Esophagus muscularis mucosa (tissue), 4 donors: ENCODE measurements around the gene HBG2. TPM values are rescaled to one million over a fixed set of nuclear protein-coding genes. Genes with fewer than 3 reads are reported as not detected.
"Not testable (repeated sequence)": the region's sequence is repeated elsewhere in the genome, so short reads cannot be mapped to it uniquely, and the experiment has no call there.

ENCODE experiments used
- DNase-seq: peaks from one replicate; pipeline ENCODE4 v3.0.0-alpha.2; 2017; ENCODE audit errors: extremely low spot score
- H3K27ac ChIP-seq, 4 donors: fragments of 200-600 bp; sonication (generic); replicated peaks in 1 of 4; 1 replicate in 3 of 4; 2 replicates in 1 of 4; pipeline ENCODE4 v1.5.1; 2016 to 2019; ENCODE audit warnings: mild to moderate bottlenecking in 1 of 4
- H3K27me3 ChIP-seq, 4 donors: fragments of 200-600 bp; sonication (generic); one replicate each; pipeline versions ENCODE4 v1.5.1 to v1.6.0; 2016 to 2019
- H3K36me3 ChIP-seq, 4 donors: fragments of 200-600 bp; sonication (generic); one replicate each; pipeline ENCODE4 v1.5.1; 2016 to 2019
- H3K4me1 ChIP-seq, 4 donors: fragments of 200-600 bp; sonication (generic); one replicate each; pipeline ENCODE4 v1.5.1; 2016 to 2019
- H3K4me3 ChIP-seq, 4 donors: fragments of 200-600 bp; sonication (generic); 1 replicate in 2 of 4; 2 replicates in 2 of 4; pipeline ENCODE4 v1.5.1; 2016 to 2019; ENCODE audit warnings: mild to moderate bottlenecking in 4 of 4, moderate library complexity in 1 of 4
- H3K9me3 ChIP-seq, 4 donors: fragments of 200-600 bp; sonication (generic); 1 replicate in 3 of 4; 2 replicates in 1 of 4; pipeline ENCODE4 v1.5.1; 2016 to 2019
- EP300 ChIP-seq: sonication (generic); formaldehyde crosslinking; IDR thresholded peaks from one replicate; pipeline ENCODE4 v1.6.1; 2017; ENCODE audit warnings: antibody characterized with exemption
- POLR2A ChIP-seq: fragments of 450-650 bp; IDR thresholded peaks from one replicate; pipeline ENCODE4 v1.6.1; 2017; ENCODE audit warnings: antibody characterized with exemption, moderate library complexity, mild to moderate bottlenecking, low read depth
- POLR2AphosphoS5 ChIP-seq, 2 donors: sonication (generic); formaldehyde crosslinking; IDR thresholded peaks; one replicate each; pipeline ENCODE4 v1.6.1; 2017; ENCODE audit warnings: antibody characterized with exemption in 2 of 2
- WGBS: methylation state at CpG from one replicate; pipeline ENCODE4 v1.1.5; 2018; 5-methylcytosine and 5-hydroxymethylcytosine counted together
- intact Hi-C: fragments of 100-400 bp; cut with DNase I; formaldehyde crosslinking; loops from one replicate; pipeline ENCODE4 v1.15.1; 2023
- total RNA-seq, 4 donors: library from RNA; depleted of rRNA; stranded (reverse); fragments of >200 nt; gene quantifications; one replicate each; pipeline versions ENCODE4 v1.1.0 to v1.2.1, GENCODE V29; 2016
- TF ChIP-seq, protein P1 (sequence below), 3 experiments: fragments of 200-600 bp in 2 of 3; fragments of 450-650 bp in 1 of 3; sonication (generic) in 2 of 3; IDR thresholded peaks; one replicate each; pipeline ENCODE4 v1.5.1; 2017 to 2019; ENCODE audit warnings: antibody characterized with exemption in 3 of 3, mild to moderate bottlenecking in 2 of 3, moderate library complexity in 1 of 3

HBG2 gene
- total RNA-seq = not detected

DNA sequence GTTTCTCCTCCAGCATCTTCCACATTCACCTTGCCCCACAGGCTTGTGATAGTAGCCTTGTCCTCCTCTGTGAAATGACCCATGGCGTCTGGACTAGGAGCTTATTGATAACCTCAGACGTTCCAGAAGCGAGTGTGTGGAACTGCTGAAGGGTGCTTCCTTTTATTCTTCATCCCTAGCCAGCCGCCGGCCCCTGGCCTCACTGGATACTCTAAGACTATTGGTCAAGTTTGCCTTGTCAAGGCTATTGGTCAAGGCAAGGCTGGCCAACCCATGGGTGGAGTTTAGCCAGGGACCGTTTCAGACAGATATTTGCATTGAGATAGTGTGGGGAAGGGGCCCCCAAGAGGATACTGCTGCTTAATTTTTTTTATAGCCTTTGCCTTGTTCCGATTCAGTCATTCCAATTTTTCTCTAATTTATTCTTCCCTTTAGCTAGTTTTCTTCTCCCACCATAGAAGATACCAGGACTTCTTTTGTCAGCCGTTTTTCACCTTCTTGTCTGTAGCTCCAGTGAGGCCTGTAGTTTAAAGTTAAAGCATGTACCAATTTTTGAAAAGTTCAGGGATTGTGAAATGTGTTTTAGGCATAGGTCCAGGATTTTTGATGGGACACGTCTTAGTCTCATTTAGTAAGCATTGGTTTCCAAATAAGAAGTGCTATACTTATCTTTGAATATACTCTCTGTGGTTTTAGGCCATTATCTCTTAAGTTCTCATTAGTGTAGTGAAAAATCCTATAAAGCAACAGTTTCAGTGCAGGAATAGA is at the start of gene HBG2:
TSS of gene HBG2 (minus strand) at position 136 of the 768 bp plus-strand sequence. CDS start at position 83, 53 bp downstream.
- intact Hi-C loops, H3K9me3 ChIP-seq, H3K36me3 ChIP-seq, H3K4me1 ChIP-seq, H3K27me3 ChIP-seq, H3K4me3 ChIP-seq, H3K27ac ChIP-seq, DNase-seq: not testable (repeated sequence)
- 65% methylated on average over 4 of the region's 9 CpGs for WGBS

DNA sequence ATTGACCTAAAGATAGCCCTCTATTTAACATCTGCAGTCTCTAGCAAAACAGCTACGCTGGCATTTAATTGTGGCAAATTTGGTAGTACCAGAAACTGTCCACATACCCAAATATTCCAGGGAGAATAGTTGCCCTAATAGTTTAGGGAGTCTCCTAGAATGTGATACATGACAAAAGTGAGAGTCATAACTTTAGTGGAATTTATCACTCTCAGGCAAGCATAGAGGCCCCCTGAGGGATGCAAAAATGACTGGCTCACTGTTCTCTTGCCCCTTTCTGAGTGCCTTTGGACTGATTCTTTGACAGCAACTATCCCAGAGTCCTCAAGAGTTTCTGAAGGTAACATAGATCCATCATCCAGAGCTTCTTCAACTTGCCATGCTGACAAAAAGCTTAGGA is 49.5 kb upstream of the HBG2 start:
- H3K36me3 ChIP-seq = no peaks in the 10 kb centered on the region
- DNase-seq = no peak
- no peaks in the 10 kb centered on the region for H3K4me1 ChIP-seq
- intact Hi-C loops = no loop called here
- TF ChIP-seq POLR2A = no peak
- TF ChIP-seq EP300 = no peak
- TF ChIP-seq, protein P1, sequence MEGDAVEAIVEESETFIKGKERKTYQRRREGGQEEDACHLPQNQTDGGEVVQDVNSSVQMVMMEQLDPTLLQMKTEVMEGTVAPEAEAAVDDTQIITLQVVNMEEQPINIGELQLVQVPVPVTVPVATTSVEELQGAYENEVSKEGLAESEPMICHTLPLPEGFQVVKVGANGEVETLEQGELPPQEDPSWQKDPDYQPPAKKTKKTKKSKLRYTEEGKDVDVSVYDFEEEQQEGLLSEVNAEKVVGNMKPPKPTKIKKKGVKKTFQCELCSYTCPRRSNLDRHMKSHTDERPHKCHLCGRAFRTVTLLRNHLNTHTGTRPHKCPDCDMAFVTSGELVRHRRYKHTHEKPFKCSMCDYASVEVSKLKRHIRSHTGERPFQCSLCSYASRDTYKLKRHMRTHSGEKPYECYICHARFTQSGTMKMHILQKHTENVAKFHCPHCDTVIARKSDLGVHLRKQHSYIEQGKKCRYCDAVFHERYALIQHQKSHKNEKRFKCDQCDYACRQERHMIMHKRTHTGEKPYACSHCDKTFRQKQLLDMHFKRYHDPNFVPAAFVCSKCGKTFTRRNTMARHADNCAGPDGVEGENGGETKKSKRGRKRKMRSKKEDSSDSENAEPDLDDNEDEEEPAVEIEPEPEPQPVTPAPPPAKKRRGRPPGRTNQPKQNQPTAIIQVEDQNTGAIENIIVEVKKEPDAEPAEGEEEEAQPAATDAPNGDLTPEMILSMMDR (IDR thresholded peaks at IDR 0.05) = no peak
- no peak for TF ChIP-seq POLR2AphosphoS5 (IDR thresholded peaks at IDR 0.05)
- no peak overlapping the region for H3K4me3 ChIP-seq
- H3K27ac ChIP-seq = no peak overlapping the region
- H3K9me3 ChIP-seq = no peaks in the 10 kb centered on the region
- WGBS = 92% methylated on average over 1 of the region's 1 CpG
- no peaks in the 10 kb centered on the region for H3K27me3 ChIP-seq

DNA sequence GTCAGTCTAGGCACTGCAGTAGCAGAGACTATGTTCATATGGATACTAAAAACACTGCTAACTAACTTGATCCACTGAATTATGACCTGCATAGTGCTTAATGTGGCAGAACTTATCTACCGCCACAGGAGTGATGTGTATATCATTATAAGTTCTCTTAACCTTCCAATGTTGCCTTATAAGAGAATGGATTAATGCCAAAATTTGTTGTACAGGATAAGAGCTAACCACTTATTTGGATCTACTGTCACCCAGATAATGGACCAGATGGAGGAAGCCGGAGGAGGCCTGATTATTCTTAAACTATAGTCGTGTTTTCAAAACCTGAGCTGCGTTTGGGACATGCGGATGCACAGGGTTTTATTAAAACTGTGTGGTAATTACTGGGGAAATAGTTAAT is 49.0 kb upstream of the HBG2 start:
- DNase-seq = no peak
- Histone ChIP-seq H3K36me3 (no peaks in the 10 kb centered on the region), H3K4me1 (no peaks in the 10 kb centered on the region), H3K4me3 (no peak overlapping the region), H3K27ac (no peak overlapping the region), H3K9me3 (no peaks in the 10 kb centered on the region), H3K27me3 (no peaks in the 10 kb centered on the region)
- intact Hi-C loops = no loop called here
- 68% methylated on average over 5 of the region's 5 CpGs for WGBS
- TF ChIP-seq EP300 (no peak), POLR2A (no peak), POLR2AphosphoS5 (IDR thresholded peaks at IDR 0.05) (no peak)
- TF ChIP-seq, protein P1 (IDR thresholded peaks at IDR 0.05) = no peak

DNA sequence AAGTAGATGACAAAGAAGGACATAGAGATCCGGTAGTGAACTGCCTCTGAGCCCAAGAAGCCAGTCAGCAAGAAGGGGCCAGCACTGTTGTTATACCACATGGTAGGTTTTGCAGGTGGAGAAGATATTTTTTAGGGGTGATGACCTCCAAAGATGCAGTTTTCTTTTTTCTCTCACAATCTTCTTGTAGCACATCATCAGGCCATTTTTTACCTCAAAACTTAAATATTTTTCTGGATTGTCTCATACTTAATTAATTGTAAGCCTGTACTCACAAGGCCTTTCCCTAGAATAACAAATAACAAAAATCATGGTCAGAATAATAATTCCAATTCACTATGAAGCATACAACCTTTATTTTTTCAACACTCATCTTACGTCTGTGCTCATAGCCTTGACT is 47.3 kb upstream of the HBG2 start, which contains the start of gene OR51B4:
TSS of gene OR51B4 (minus strand) at position 101 of the 400 bp plus-strand sequence. CDS start at position 101, 0 bp downstream.
- no peaks in the 10 kb centered on the region for H3K27me3 ChIP-seq
- H3K4me1 ChIP-seq = no peaks in the 10 kb centered on the region
- WGBS = 88% methylated on average over 2 of the region's 2 CpGs
- no peak within 1 kb of the TSS for H3K27ac ChIP-seq
- H3K4me3 ChIP-seq = no peak within 1 kb of the TSS
- no peak for DNase-seq
- TF ChIP-seq POLR2AphosphoS5 (IDR thresholded peaks at IDR 0.05) (no peak), EP300 (no peak), POLR2A (no peak)
- TF ChIP-seq, protein P1 (IDR thresholded peaks at IDR 0.05) = no peak
- H3K36me3 ChIP-seq = no peaks in the 10 kb centered on the region
- intact Hi-C loops = no loop called here
- no peaks in the 10 kb centered on the region for H3K9me3 ChIP-seq

- Histone ChIP-seq H3K4me1 (no peaks in the 10 kb centered on the region), H3K27me3 (no peaks in the 10 kb centered on the region), H3K27ac (no peak overlapping the region), H3K36me3 (no peaks in the 10 kb centered on the region), H3K4me3 (no peak overlapping the region), H3K9me3 (no peaks in the 10 kb centered on the region)
- TF ChIP-seq EP300 = no peak
- TF ChIP-seq, protein P1 (IDR thresholded peaks at IDR 0.05) = no peak
- no peak for TF ChIP-seq POLR2AphosphoS5 (IDR thresholded peaks at IDR 0.05)
- no peak for DNase-seq
- 63% methylated on average over 3 of the region's 3 CpGs for WGBS
- intact Hi-C loops = no loop called here
These were observed 45.7 kb upstream of the HBG2 start for GRCh38 chr11:5300251-5300650.
